A549 (cell line): ENCODE measurements around the gene CAP2. TPM values are rescaled to one million over a fixed set of nuclear protein-coding genes. Genes with fewer than 3 reads are reported as not detected.

Experiments used
- ATAC-seq, 2 experiments: fragments of 200-7000 bp in 1 of 2; fragments of >200 bp in 1 of 2; cut with Nextera tagmentation in 1 of 2; cut with Tn5 transposase in 1 of 2; 3 replicates each; pipeline versions ENCODE4 v1.8.0 to v1.9.1; 2018 to 2020; ENCODE audit warnings: mild to moderate bottlenecking in 1 of 2, moderate library complexity in 1 of 2
- CTCF ChIA-PET: fragments of 300-600 bp; sonication (Branson Sonifier 250); formaldehyde crosslinking; extraction: SDS; loops from one replicate; lab custom pipeline; 2021; ENCODE audit warnings: antibody characterized with exemption, inconsistent platforms; lab: Yijun Ruan, JAX
- POLR2A ChIA-PET: fragments of 350-600 bp; formaldehyde crosslinking; extraction: SDS; loops from one replicate; lab custom pipeline; 2021; ENCODE audit warnings: antibody characterized with exemption, inconsistent platforms; lab: Yijun Ruan, JAX
- DNase-seq, 2 experiments: peaks; one replicate each; pipeline versions ENCODE4 v3.0.0 to v3.0.0-alpha.2; 2011 to 2016; ENCODE audit warnings: low read depth in 1 of 2, low spot score in 1 of 2
- FAIRE-seq: peaks from 2 replicates; lab custom pipeline; 2011; peaks lifted over from hg19 to GRCh38; lab: Jason Lieb, UNC
- H3K27ac ChIP-seq, 2 experiments: fragments of >200 bp; sonication (Bioruptor Twin); formaldehyde crosslinking; 3 replicates each; pipeline ENCODE4 v1.5.1; 2016 to 2017
- H3K4me1 ChIP-seq: fragments of >200 bp; sonication (Bioruptor Twin); formaldehyde crosslinking; 3 replicates; pipeline ENCODE4 v1.6.1; 2016
- H3K4me2 ChIP-seq: fragments of >200 bp; sonication (Bioruptor Twin); formaldehyde crosslinking; 3 replicates; pipeline ENCODE4 v1.6.1; 2016
- H3K4me3 ChIP-seq: fragments of >200 bp; sonication (Bioruptor Twin); formaldehyde crosslinking; 3 replicates; pipeline ENCODE4 v1.5.1; 2016
- H3K9me3 ChIP-seq: fragments of >200 bp; sonication (Bioruptor Twin); formaldehyde crosslinking; 3 replicates; pipeline ENCODE4 v1.6.1; 2016
- BCL3 ChIP-seq: fragments of >200 bp; sonication (Bioruptor Twin); formaldehyde crosslinking; IDR thresholded peaks from 3 replicates; pipeline ENCODE4 v1.6.1; 2016
- BHLHE40 ChIP-seq: IDR thresholded peaks from 2 replicates; pipeline ENCODE4 v1.6.1; 2012; ENCODE audit warnings: low read depth, low read length, inconsistent platforms
- CEBPB ChIP-seq, 2 experiments: fragments of >200 bp in 1 of 2; sonication (Bioruptor Twin) in 1 of 2; formaldehyde crosslinking in 1 of 2; IDR thresholded peaks; 2 replicates each; pipeline ENCODE4 v1.6.1; 2012 to 2016
- FOSB ChIP-seq: fragments of 250-450 bp; sonication (Bioruptor Pico); IDR thresholded peaks from 2 replicates; pipeline ENCODE4 v1.5.0; 2020; ENCODE audit warnings: mild to moderate bottlenecking, moderate library complexity
- HES2 ChIP-seq: fragments of >200 bp; sonication (Bioruptor Twin); formaldehyde crosslinking; IDR thresholded peaks from 2 replicates; pipeline ENCODE4 v1.6.1; 2016
- JUN ChIP-seq, 2 experiments: fragments of >200 bp; sonication (Bioruptor Twin); formaldehyde crosslinking; IDR thresholded peaks; 2 replicates in 1 of 2; 3 replicates in 1 of 2; pipeline ENCODE4 v1.6.1; 2016 to 2017
- JUNB ChIP-seq: fragments of >200 bp; sonication (Bioruptor Twin); formaldehyde crosslinking; IDR thresholded peaks from 2 replicates; pipeline ENCODE4 v1.6.1; 2016
- KDM5A ChIP-seq: fragments of 200-600 bp; sonication (generic); IDR thresholded peaks from 2 replicates; pipeline ENCODE4 v1.6.1; 2016; ENCODE audit warnings: antibody characterized with exemption, mild to moderate bottlenecking
- MAZ ChIP-seq: fragments of 150-350 bp; IDR thresholded peaks from 2 replicates; pipeline ENCODE4 v1.6.1; 2014; ENCODE audit warnings: antibody characterized with exemption, low read depth, low read length, borderline replicate concordance
- MYC ChIP-seq: IDR thresholded peaks from 2 replicates; pipeline ENCODE4 v1.6.1; 2012; ENCODE audit warnings: mild to moderate bottlenecking, inconsistent platforms, low read length, improper control_type of control experiment, borderline replicate concordance
- POLR2A ChIP-seq: IDR thresholded peaks from 2 replicates; pipeline ENCODE4 v1.6.1; 2012; ENCODE audit warnings: mild to moderate bottlenecking, low read length
- RARB ChIP-seq: fragments of 250-450 bp; sonication (Bioruptor Pico); IDR thresholded peaks from 2 replicates; pipeline ENCODE4 v1.8.0; 2021; ENCODE audit warnings: mild to moderate bottlenecking, moderate library complexity
- RNF2 ChIP-seq: fragments of 200-600 bp; sonication (generic); IDR thresholded peaks from 2 replicates; pipeline ENCODE4 v1.6.1; 2016; ENCODE audit warnings: low read depth, mild to moderate bottlenecking, antibody characterized with exemption, moderate library complexity, borderline replicate concordance
- TFCP2L1 ChIP-seq: fragments of 250-450 bp; sonication (Bioruptor Pico); IDR thresholded peaks from 2 replicates; pipeline ENCODE4 v1.5.0; 2021; ENCODE audit warnings: mild to moderate bottlenecking
- ZC3H11A ChIP-seq: fragments of 450-650 bp; IDR thresholded peaks from 2 replicates; pipeline ENCODE4 v1.6.1; 2014; ENCODE audit warnings: antibody characterized with exemption, mild to moderate bottlenecking
- WGBS: methylation state at CpG from one replicate; pipeline ENCODE4 v1.1.6; 2017; ENCODE audit errors: missing lambda C conversion rate; 5-methylcytosine and 5-hydroxymethylcytosine counted together
- polyA plus RNA-seq, 4 experiments: library from polyadenylated mRNA; depleted of rRNA in 3 of 4; stranded (reverse); fragments of >200 nt; fragmentation: RNase III in 1 of 4; extraction: RNeasy Plus Mini Kit Qiagen cat#74134 plus additional on column Dnase treatment in 1 of 4; gene quantifications; 2 replicates in 3 of 4; 3 replicates in 1 of 4; pipeline ENCODE4 v1.2.3, GENCODE V29; 2011 to 2017
- TF ChIP-seq, protein P1 (sequence below): IDR thresholded peaks from 2 replicates; pipeline ENCODE4 v1.6.1; 2012
- TF ChIP-seq, protein P2 (sequence below): fragments of 200-600 bp; sonication (generic); IDR thresholded peaks from 2 replicates; pipeline ENCODE4 v1.6.1; 2016; ENCODE audit warnings: antibody characterized with exemption, mild to moderate bottlenecking, moderate library complexity
- TF ChIP-seq, protein P3 (sequence below): fragments of 450-650 bp; IDR thresholded peaks from 2 replicates; pipeline ENCODE4 v1.6.1; 2014; ENCODE audit warnings: antibody characterized with exemption
- TF ChIP-seq, protein P4 (sequence below): IDR thresholded peaks from 2 replicates; pipeline ENCODE4 v1.6.1; 2012
- TF ChIP-seq, protein P5 (sequence below): fragments of 150-350 bp; IDR thresholded peaks from 2 replicates; pipeline ENCODE4 v1.6.1; 2014; ENCODE audit warnings: low read depth, mild to moderate bottlenecking, low read length

The CAP2 gene
- polyA plus RNA-seq, 2 of the 4 experiments (the other 2 are of a cell fraction): 27.2 to 43.3 TPM

DNA sequence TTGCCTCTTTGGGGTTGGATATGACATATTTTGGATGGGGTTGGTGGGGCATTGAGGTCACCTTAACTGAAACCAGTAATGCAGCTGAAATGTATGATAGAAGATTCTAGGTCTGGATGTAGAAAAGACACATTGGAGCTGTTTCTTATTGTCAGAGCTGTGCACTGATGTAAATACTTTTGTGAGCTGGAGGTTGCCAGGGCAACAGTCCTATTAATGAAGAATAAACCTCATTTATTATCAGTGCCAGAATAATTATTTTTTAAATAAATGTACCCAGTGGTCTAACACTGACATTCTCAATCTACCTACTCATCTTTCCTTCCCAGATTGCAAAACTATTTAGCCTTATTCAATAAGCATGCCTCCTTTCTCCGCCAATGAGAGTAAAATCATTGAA lies 57.0 kb downstream of the CAP2 start:
- no peak overlapping the region for H3K4me2 ChIP-seq
- no peak for TF ChIP-seq RARB (CRISPR knock-in tag)
- TF ChIP-seq MYC: no peak
- no peak for TF ChIP-seq HES2
- no peak for TF ChIP-seq BHLHE40
- TF ChIP-seq KDM5A: no peak
- TF ChIP-seq, protein P1, sequence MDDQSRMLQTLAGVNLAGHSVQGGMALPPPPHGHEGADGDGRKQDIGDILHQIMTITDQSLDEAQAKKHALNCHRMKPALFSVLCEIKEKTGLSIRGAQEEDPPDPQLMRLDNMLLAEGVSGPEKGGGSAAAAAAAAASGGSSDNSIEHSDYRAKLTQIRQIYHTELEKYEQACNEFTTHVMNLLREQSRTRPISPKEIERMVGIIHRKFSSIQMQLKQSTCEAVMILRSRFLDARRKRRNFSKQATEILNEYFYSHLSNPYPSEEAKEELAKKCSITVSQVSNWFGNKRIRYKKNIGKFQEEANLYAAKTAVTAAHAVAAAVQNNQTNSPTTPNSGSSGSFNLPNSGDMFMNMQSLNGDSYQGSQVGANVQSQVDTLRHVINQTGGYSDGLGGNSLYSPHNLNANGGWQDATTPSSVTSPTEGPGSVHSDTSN: no peak
- CTCF ChIA-PET: no interaction called here

DNA sequence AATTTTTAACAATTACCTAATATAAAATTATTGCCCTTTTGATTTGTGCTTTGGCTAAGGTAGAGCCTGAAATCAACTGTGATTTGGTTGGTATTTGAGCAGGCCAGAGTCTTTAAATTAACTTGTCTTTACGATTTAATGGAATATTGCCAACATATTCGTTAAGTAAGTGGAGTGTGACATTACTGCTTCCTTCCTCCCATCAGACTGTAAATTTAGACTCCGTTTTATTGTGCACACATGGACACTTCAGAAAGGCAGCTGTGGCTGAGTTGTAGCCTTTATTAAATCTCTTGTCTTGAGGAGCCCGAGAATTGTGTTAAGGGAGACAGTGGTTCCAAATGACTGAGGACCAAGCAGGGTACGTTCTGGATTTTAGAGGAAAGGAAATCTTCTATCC lies 57.4 kb downstream of the CAP2 start:
- TF ChIP-seq HES2: no peak
- no peak for TF ChIP-seq ZC3H11A
- TF ChIP-seq JUN (IDR thresholded peaks at IDR 0.05): no peak
- TF ChIP-seq, protein P2, sequence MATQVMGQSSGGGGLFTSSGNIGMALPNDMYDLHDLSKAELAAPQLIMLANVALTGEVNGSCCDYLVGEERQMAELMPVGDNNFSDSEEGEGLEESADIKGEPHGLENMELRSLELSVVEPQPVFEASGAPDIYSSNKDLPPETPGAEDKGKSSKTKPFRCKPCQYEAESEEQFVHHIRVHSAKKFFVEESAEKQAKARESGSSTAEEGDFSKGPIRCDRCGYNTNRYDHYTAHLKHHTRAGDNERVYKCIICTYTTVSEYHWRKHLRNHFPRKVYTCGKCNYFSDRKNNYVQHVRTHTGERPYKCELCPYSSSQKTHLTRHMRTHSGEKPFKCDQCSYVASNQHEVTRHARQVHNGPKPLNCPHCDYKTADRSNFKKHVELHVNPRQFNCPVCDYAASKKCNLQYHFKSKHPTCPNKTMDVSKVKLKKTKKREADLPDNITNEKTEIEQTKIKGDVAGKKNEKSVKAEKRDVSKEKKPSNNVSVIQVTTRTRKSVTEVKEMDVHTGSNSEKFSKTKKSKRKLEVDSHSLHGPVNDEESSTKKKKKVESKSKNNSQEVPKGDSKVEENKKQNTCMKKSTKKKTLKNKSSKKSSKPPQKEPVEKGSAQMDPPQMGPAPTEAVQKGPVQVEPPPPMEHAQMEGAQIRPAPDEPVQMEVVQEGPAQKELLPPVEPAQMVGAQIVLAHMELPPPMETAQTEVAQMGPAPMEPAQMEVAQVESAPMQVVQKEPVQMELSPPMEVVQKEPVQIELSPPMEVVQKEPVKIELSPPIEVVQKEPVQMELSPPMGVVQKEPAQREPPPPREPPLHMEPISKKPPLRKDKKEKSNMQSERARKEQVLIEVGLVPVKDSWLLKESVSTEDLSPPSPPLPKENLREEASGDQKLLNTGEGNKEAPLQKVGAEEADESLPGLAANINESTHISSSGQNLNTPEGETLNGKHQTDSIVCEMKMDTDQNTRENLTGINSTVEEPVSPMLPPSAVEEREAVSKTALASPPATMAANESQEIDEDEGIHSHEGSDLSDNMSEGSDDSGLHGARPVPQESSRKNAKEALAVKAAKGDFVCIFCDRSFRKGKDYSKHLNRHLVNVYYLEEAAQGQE: no peak
- TF ChIP-seq TFCP2L1 (CRISPR knock-in tag): no peak
- no peak for TF ChIP-seq RNF2
- no peak for TF ChIP-seq RARB (CRISPR knock-in tag)
- TF ChIP-seq BCL3: no peak
- TF ChIP-seq, protein P3, sequence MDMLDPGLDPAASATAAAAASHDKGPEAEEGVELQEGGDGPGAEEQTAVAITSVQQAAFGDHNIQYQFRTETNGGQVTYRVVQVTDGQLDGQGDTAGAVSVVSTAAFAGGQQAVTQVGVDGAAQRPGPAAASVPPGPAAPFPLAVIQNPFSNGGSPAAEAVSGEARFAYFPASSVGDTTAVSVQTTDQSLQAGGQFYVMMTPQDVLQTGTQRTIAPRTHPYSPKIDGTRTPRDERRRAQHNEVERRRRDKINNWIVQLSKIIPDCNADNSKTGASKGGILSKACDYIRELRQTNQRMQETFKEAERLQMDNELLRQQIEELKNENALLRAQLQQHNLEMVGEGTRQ: no peak
- TF ChIP-seq FOSB: no peak
- no peak for TF ChIP-seq MAZ
- TF ChIP-seq, all 56 proteins: peak for 0
- no peaks in the 10 kb centered on the region for H3K9me3 ChIP-seq
- ChIA-PET CTCF (no interaction called here), POLR2A (no interaction called here)
- no peak overlapping the region for H3K27ac ChIP-seq
- no peak overlapping the region for H3K4me2 ChIP-seq
- no peak for DNase-seq
- WGBS: 91% methylated on average over 5 of the region's 5 CpGs
- ATAC-seq: no peak
- 0 out of 3 replicates have a peak, but pooled peaks cover 4% of the 10 kb centered on the region for H3K4me1 ChIP-seq
- FAIRE-seq: no peak
- H3K4me3 ChIP-seq: no peak overlapping the region

More for the DNA sequence above, 57.0 kb downstream of the CAP2 start:
- WGBS: 98% methylated on average over 1 of the region's 1 CpG
- Histone ChIP-seq H3K9me3 (no peaks in the 10 kb centered on the region), H3K4me1 (0 out of 3 replicates have a peak, but pooled peaks cover 4% of the 10 kb centered on the region), H3K4me3 (no peak overlapping the region), H3K27ac (no peak overlapping the region)
- FAIRE-seq: no peak
- DNase-seq: no peak
- no peak for ATAC-seq
- POLR2A ChIA-PET: no interaction called here

- Histone ChIP-seq H3K4me3 (no peak overlapping the region), H3K4me2 (no peak overlapping the region), H3K9me3 (no peaks in the 10 kb centered on the region), H3K4me1 (0 out of 3 replicates have a peak, but pooled peaks cover 4% of the 10 kb centered on the region), H3K27ac (no peak overlapping the region)
- FAIRE-seq: no peak
- WGBS: 97% methylated on average over 6 of the region's 6 CpGs
- no peak for DNase-seq
- ChIA-PET POLR2A (no interaction called here), CTCF (no interaction called here)
- ATAC-seq: no peak
- TF ChIP-seq CEBPB (IDR thresholded peaks at IDR 0.05) (no peak), POLR2A (no peak), JUNB (no peak)
- TF ChIP-seq, protein P4, sequence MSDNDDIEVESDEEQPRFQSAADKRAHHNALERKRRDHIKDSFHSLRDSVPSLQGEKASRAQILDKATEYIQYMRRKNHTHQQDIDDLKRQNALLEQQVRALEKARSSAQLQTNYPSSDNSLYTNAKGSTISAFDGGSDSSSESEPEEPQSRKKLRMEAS: no peak
- TF ChIP-seq, protein P5, sequence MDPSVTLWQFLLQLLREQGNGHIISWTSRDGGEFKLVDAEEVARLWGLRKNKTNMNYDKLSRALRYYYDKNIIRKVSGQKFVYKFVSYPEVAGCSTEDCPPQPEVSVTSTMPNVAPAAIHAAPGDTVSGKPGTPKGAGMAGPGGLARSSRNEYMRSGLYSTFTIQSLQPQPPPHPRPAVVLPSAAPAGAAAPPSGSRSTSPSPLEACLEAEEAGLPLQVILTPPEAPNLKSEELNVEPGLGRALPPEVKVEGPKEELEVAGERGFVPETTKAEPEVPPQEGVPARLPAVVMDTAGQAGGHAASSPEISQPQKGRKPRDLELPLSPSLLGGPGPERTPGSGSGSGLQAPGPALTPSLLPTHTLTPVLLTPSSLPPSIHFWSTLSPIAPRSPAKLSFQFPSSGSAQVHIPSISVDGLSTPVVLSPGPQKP: no peak
These were observed 58.7 kb downstream of the CAP2 start for GRCh38 chr6:17452096-17452495.
